ENCODE results near the gene ARFGEF3.

Gene ARFGEF3

DNA sequence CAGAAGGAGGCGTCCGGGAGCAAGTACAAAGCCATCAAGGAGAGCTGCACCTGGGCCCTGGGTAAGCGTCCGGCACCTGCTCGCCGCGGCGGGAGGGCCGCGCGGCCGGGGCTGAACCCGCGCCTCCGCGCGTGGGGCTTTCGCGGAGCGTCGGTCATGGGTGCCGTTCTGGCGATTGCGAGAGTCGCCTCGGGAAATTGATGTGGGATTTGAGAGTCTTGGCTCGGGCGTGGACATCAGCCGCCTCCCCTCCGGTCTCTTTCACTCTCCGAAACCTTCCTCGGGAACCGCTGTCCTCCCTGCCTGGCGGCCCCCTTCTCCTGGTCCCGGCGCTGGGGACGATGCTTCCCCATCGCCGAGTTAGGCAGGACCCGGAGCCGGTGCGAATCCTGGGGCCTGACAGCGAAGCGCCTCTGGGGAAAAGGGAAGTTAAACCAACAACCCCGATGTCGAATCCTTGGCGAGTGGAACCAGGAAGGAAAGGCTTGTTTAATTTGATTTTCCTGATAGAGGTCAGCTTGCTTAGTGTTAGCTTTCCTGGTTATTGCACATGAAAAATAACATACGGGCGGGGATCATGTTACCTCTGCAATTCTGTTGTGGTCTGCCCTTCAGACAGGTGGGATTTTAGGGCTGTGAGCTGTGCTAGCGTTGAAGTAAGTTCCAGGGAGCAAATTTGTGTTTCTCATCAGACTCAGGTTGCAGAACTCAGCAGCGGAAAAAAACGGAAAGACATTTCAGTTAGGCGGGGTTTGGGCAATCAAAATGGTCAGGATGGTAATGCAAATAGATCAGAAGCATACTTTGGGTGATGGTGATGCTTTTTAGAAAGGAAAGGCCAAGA, 594 bp downstream of the ARFGEF3 start:
- peak; percentile 12 for DNase-seq (ENCODE audit: low spot score)

DNA sequence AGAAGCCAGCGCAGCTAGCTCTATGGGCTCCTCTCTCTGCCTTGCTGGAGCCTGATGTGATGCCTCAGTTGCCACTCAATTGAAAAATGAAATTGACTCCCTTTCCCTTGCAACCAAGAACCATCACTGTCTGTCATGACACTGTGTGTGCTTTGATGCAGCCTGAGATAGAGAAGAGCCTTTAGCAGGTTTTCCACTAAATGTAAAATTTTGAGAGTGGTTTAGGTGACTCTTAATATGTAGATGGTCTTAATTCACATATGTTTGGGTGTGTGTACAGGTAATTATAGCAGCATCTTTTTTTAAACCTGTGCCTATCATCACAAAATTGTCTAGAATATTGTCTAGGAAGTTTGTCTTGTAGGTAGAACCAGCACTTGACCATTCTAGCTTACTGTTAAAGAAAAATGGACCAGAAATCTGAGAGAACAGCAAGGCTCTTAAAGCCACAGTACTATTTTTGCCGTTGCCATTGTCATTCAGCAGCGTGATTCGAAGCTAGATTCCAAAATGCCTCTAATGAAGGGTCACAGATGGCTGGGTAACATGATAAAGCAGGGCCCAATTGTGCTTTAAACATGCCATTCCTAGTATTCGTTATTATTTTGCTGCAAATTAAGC, 1.3 kb downstream of the ARFGEF3 start:
- DNase-seq (ENCODE audit: low spot score): no peak

DNA sequence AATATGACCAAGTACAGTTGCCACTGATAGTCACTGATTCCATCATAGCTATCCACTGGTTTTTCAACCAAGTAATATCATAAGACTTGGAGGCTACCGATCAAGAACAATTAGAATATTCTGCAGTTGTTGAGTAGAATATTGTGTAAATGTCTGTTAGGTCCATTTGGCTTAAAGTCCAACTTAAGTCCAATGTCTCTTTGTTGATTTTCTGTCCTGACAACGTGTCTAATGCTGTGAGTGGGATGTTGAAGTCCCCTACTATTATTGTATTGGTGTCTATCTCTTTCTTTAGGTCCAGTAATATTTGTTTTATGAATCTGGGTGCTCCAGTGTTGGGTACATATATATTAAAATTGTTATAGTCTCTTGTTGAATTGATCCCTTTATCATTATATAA, 13.9 kb downstream of the ARFGEF3 start:
- no peak for DNase-seq (ENCODE audit: low spot score)

DNA sequence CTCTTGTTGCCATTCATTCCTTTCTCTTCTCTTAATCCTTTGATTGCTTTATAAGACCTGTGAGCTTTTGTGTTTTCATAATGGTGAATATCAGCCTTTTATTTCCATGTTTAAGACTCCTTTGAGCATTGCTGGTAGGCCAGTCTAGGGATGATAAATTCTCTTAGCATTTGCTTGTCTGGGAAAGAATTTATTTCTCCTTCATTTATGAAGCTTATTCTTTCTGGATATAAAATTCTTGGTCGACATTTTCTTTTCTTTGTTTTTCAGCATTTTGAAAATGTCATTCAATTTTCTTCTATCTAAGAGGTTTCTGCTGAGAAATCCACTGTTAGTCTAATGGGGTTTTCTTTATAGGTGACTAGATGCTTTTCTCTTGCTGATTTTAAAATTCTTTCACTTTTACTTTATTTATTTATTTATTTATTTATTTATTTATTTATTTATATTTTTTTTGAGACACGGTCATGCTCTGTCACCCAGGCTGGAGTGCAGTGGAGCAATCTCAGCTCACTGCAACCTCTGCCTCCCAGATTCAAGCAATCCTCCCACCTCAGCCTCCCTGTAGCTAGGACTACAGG, 15.0 kb downstream of the ARFGEF3 start:
- no peak for DNase-seq (ENCODE audit: low spot score)

DNA sequence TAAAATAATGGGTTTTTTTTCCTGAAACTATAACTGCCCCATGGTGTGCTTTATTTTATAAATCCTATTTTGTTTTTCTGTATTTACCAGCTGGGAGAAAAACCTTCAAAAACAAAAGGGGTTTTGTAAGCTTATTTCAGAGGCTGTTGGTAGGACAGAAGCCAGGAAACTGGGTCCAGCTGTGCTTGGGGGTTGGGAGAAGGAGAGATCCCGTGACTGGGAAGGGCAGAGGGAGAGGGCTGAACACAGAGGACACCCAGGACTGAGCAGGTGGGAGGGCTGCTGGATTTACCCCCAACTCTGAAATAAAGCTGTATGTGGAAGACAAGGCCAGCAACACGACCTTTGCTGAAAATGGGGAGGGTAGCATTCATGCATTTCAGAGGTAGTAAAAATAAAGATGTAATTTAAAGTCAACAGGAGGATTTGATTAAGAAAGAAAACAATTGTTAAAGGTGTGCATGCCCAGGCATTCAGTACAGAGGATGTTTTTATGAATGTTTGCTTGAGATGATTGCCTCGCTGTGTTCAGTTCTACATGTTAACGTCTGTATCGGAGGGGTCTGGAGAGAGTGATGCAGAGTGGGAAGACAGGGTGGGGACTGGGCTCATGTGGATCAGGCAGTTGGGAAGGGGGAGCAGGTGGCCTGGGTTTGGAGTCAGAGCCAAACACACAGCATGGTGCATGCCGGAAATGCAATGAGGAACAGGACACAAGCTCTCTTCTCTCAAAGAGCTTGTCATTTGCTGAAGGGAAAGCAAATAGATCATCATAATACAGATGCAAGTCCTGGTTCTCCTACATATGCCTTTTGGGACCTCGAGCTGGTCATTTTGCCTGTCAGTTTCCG, 21.4 kb downstream of the ARFGEF3 start:
- no peak for DNase-seq (ENCODE audit: low spot score)

DNA sequence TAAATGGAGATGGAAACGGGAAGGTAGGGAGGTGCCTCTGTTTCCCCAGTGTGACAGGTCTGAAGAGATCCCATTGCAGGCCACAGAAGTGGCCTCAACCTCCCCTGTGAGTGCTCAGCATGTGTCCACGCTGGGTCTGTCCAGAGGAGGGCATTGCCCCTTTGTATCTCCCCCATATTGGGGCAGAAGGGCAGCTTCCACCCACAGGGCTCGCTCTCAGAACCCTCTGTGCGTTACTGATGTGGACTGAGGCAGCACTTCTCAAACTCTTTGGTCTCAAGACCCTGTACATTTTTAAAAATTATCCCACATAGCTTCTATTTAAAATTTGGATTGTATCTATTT, 22.0 kb downstream of the ARFGEF3 start:
- no peak for DNase-seq (ENCODE audit: low spot score)

DNA sequence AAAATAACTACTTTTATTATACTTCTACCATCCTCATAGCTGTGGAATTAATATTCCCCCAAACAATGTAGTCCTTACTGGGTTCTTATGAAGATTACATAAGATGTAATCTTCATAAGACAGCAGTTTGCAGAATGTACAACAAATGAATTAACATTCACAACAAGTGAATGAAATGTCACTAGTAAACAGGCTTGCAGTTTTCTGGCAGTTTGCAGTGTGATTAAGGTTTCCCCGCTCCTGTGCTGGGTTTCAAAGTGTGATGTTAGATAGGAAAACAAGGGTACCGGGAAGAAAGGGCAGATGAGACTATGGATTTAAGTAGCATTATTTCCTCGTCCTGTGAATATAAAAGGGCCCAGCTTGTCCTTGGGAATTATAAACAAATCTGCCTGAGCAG, 22.5 kb downstream of the ARFGEF3 start:
- DNase-seq (ENCODE audit: low spot score): no peak

DNA sequence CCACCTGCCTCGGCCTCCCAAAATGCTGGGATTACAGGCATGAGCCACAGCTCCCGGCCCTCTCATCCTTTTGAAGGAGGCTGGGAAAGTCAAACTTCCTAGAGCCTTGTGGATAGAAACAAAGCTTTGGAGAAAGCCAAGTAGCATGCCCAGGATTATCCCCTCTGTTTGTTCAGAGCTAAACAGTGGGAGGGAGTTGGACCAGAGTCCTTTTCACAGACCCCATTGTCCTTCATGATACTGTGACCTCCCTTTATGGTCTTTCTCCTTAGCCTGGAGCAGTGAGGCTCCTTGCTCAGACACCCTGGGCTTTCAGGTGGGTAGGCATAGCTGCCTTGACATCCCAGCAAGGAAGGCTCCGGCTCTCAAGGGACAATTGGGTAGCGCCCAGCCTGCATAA, 25.4 kb downstream of the ARFGEF3 start:
- no peak for DNase-seq (ENCODE audit: low spot score)

DNA sequence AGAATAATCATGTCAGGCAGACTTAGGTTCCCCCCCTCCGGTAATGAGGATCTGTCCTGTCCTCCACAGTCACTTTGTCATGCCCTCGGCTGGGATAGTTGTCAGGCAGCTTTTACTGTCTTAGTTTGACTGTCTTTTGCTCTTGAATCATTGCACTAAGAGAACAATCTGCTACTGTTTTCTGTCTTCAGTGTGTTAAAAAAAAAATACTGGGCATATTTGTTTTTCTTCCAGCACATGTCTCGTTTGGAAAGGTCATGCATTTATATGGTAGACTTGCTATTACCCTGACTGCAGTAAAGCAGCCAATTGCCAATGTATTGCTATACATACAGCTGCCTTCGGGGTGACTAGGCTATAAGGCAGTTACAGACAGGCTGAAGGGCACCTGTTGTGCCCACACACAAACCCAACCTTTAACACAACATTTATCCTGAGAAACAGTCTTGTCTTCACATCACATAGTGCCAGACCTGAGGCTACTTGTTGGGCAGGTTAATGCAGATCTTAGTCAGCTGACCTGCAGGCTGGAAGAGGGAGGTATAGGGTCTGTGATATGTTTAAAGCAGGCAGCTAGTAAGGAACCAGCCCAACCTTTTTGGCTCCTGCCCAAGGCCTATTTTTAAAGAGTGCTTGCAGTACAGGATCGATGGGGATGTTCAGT, 26.7 kb downstream of the ARFGEF3 start:
- DNase-seq (ENCODE audit: low spot score): no peak

DNA sequence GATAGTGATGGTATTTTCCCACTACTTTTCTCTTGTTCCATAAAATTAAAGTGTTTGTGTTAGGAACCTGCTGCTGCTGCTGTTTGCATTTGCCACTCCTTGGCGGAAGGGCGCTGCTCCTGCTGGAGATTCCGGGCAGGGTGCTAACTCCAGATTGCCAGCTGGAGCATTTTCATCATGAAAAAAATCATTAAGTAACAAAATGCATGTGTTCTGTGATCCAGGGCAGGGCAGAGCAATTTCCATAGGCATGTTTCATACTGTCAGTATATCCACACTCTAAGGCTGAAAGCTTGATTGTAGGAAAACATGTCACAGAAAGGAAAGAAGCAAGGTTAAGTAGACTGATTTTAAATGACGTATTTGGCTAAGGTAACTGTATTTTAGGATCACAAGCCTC, 32.5 kb downstream of the ARFGEF3 start:
- DNase-seq (ENCODE audit: low spot score): no peak

DNA sequence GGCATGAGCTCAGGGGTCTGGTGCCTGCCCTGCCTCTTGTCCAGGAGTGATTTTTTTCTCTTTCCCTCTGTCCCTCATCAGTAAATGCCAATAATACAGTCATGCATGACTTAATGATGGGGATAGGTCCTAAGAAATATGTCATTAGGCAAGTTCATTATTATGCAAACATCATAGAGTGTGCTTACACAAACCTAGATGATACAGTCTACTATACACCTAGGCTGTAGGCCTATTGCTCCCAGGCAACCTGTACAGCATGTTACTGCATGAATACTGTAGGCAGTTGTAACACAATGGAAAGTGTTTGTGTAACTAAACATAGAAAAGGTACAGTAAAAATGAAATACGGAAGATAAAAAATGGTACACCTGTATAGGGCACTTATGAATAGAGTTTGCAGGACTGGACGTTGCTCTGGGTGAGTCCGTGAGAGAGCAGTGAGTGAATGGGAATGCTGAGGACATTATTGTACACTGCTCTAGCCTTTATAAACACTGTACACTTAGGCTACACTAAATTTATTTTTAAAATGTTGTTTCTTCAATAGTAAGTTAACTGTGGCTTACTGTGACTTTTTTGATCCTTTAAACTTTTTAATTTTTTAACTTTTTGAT, 34.5 kb downstream of the ARFGEF3 start:
- DNase-seq (ENCODE audit: low spot score): no peak

DNA sequence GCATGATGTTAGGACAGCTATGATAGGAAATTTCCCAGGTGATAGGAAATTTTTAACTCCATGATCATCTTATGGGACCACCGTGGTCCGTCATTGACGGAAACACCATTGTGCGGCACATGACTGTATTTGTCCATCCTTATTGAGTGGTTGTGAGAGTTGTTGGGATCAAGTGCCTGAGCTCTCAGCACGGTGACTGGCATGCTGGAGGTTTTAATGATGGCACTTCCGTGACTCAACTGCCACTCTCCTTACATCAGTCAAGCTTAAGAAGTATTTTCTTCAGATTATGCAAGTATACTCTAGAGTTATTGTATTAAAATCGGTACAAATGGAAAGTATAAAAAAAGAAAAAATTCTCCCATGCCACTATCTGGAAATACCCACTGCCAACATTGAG, 35.8 kb downstream of the ARFGEF3 start:
- no peak for DNase-seq (ENCODE audit: low spot score)

DNA sequence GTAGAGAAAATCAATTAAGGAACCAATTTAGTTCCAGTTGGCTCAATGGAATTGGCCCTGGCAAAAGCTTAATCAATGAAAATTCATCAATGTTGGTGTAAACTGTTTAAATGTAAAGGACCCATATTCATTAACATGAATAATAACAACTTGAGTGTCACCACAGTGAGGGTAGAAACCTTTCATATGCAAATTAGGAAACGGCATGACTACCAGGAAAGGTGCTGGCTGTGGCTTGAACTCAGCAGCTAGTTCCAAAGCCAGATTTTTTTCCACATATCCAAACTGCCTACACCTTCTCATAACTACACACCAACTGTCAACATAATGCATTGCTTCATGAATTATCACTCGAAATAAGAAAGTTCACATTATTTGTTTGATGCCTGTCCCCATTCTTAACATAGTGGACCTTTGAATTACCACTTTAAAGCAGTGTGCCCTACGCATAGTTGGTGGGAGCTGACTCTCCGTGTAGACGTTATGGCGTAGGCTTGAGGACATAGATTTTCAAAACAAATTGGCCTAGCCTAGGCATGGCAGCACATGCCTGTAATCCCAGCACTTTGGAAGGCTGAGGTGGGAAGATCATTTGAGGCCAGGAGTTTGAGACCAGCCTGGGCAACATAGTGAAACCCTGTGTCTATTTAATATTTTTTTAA, 36.8 kb downstream of the ARFGEF3 start:
- DNase-seq (ENCODE audit: low spot score): no peak

DNA sequence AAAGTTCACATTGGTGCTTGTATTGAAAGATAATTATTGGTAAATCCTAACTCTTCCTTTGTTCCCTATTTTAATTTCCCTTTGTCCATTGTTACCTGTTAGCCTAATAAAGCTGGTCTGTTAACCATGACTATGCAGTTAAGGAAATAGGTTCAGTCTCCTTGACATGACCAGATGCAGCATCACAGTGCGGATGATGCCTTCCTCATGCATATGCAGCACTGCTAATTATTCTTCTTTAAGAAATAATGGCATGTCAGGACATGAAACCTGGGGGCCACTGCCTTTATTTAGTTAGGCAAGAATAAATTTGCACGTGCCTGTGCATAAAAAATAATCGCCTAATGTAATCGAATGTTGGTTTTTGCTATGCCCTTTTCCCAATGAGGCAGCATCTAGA, 40.1 kb downstream of the ARFGEF3 start:
- DNase-seq (ENCODE audit: low spot score): no peak

DNA sequence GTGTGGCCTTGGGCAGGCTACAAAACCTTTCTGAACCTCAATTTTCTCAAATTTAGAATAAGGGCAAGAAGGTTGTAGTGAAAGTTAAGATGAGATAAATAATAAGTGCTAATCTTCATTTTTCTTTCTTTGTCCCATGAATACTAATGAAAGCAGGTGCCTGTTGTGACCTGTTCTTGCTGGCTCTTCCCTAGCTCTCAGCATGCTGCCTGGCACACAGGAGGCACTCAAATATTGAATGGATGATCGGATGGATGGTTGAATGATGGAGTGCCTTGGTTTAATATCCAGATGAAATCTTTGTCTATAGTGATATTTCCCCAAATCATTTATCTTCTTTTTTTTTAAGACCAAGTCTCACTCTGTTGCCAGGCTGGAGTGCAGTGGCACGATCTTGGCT, 41.6 kb downstream of the ARFGEF3 start:
- DNase-seq (ENCODE audit: low spot score): no peak

DNA sequence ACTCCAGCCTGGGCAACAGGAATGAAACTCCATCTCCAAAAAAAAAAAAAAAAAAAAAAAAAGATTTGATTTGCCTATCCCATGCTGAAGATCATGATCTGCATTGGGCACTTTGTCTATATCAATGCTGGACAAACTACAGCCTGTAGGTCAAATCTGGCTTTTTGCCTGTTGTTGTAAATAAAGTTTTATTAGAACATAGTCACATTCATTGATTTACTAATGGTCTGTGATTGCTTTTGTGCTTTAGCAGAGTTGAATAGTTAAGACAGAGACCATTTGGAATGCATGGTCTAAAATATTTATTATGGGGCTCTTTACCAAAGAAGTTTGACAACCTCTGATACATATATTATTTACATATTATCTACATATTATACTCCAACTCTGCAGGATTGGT, 42.6 kb downstream of the ARFGEF3 start:
- no peak for DNase-seq (ENCODE audit: low spot score)

DNA sequence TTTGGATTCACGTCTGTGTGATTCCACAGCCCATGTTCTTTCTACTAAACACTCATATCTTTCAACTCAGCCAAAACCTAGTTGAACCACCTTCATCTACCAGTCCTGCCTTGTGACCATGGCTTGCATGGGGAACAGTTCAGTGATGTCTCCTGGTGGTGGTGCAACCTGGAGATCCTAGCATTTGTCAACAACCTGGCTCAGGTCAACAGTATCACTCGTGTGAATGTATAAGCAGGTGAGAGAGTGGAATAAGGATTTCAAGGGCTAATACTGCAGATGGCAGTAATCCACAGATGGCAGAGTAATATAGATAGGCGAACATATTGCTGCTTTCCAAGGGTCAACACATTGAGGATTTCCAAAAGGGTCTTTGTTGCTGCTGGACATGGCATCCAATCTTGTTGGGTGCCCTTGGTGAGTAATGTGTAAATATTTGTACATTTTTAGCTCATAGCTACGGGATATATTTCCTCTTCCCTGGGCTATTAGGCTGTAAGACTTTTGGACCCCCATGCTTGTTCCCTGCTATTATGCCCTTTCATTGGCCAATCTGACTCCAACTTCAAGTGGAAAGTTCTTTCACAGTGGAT, 43.1 kb downstream of the ARFGEF3 start:
- no peak for DNase-seq (ENCODE audit: low spot score)

DNA sequence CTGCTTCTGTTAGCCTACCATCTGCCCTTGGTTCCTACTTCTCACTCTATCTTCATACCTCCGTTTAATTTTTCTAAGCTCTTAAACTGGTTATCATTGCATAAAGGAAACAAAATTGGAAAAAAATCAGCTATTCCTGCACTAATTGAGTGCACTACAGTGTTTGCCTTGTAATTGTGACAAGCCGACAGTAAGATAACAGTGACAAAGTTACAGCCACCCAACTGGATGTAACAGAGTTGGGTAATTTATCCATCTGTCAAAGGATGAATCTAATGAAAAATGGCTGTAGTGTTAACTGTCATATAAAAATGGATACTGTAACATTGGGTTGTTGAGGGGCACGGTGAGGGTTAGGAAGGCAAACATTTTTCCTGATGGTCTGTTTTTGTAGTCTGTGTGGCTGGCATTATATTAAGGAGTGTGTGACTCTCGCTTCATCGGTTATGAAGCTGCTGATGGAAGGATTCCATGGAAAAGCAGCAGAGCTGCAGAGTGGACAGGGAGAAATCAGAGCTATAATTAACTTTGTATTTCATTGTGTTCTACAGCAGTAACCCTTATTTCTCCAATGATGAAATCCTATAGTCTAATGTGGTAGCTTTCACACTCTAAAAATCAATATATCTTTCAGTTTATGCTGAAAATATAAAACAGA, 43.8 kb downstream of the ARFGEF3 start:
- DNase-seq (ENCODE audit: low spot score): no peak

DNA sequence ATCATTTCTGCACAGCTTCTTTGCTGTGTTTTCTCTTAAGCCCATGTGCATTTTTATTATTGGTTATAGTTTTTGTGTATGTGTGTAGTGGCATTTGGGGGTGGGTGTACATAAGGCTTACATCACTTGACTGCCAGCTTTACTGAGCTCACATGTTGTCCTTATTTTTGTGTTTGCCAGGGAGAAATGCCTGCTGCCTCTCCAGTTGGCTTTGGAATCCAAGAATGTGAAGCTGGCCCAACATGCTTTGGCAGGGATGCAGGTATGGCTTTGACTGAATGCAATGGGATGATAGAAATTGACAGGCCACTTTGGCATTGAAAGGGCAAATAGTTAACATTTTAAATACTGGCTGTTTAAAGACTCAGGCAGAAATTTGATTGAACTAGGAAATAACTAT, 45.1 kb downstream of the ARFGEF3 start:
- DNase-seq (ENCODE audit: low spot score): no peak

DNA sequence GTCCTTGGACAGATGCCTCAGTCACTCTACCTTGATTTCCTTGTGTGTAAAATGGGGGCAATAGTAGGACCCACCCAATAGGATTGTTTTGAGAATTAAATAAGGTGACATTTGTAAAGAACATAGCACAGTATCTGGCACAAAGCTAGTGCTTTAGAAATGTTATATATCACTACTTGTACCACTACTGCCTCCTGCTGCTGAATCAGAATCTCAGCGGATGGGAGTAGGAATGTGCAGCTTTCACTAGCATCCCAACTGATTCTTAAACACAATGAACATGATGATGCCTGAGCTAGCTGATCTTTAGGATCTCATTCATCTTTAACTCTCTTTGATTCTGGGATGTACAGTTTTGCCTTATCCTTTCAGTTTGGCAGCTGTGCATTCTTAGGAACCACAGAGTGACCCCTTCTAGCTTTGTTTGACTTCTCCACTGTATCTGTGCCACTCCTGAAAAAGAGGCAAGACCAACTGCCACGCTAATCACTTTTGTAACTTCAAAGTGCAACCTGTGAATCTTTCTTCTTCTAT, 49.4 kb downstream of the ARFGEF3 start:
- DNase-seq (ENCODE audit: low spot score): no peak
